Right cardiac atrium (tissue), 5 donors: ENCODE data around the gene APOA5. TPM values are rescaled to one million over a fixed set of nuclear protein-coding genes. Genes with fewer than 3 reads are reported as not detected.
"Not testable (repeated sequence)": the region's sequence is repeated elsewhere in the genome, so short reads cannot be mapped to it uniquely, and the experiment has no call there.

Source experiments
- ATAC-seq, 2 donors: fragments of 200-7000 bp; cut with Tn5 transposase; one replicate each; pipeline versions ENCODE4 v1.8.0 to v1.9.1; 2020; ENCODE audit warnings: moderate library complexity in 2 of 2, mild to moderate bottlenecking in 1 of 2
- DNase-seq, 3 donors: peaks; one replicate each; pipeline ENCODE4 v3.0.0-alpha.2; 2020
- H3K27ac ChIP-seq: one replicate; pipeline ENCODE4 v1.5.1; 2013; ENCODE audit warnings: mild to moderate bottlenecking, low read length, control low read depth, moderate library complexity
- H3K27me3 ChIP-seq: one replicate; pipeline ENCODE4 v1.6.1; 2013; ENCODE audit not compliant: control insufficient read depth, insufficient read depth
- H3K4me1 ChIP-seq: one replicate; pipeline ENCODE4 v1.6.1; 2013; ENCODE audit warnings: low read length; ENCODE audit not compliant: control insufficient read depth, insufficient read depth
- H3K4me3 ChIP-seq: one replicate; pipeline ENCODE4 v1.5.1; 2013; ENCODE audit warnings: low read length, control low read depth
- H3K9me3 ChIP-seq: one replicate; pipeline ENCODE4 v1.6.1; 2013; ENCODE audit warnings: low read length; ENCODE audit not compliant: control insufficient read depth
- WGBS: extraction: QIAGEN DNeasy Blood & Tissue Kit; methylation state at CpG from one replicate; pipeline ENCODE4 v1.1.7; 2013; 5-methylcytosine and 5-hydroxymethylcytosine counted together
- intact Hi-C, 4 donors: fragments of 100-400 bp; cut with DNase I; formaldehyde crosslinking; loops; one replicate each; pipeline versions ENCODE4 v1.11.0 to v1.14.0; 2022 to 2023
- polyA plus RNA-seq: library from polyadenylated mRNA; stranded (reverse); fragments of 200-250 nt; gene quantifications from one replicate; pipeline ENCODE4 v1.2.3, GENCODE V29; 2013
- total RNA-seq, 4 donors: library from RNA; stranded (reverse); fragmentation: NEBNext Ultra II Directional; extraction: Animal tissue kit (Norgen Biotek cat#: 25700); gene quantifications; one replicate each; pipeline ENCODE4 v1.2.1, GENCODE V29; 2021
- donor health status: healthy with polysubstance abuse.
- donor health status: DM: no; HTN: yes; CAD: no.
- donor health status: DM: no; HTN: no; CAD: no.
- donor health status: DM: no; HTN: yes; CAD: no; lungs with severe emphysema.
- donor health status: DM: yes; HTN: yes; CAD: no.

Gene APOA5
- total and polyA plus RNA-seq, 5 donors: not detected

- intact Hi-C loops: not testable (repeated sequence)
Observed at GRCh38 chr11:116756044-116756443, 35.6 kb downstream of the APOA5 start.

DNA sequence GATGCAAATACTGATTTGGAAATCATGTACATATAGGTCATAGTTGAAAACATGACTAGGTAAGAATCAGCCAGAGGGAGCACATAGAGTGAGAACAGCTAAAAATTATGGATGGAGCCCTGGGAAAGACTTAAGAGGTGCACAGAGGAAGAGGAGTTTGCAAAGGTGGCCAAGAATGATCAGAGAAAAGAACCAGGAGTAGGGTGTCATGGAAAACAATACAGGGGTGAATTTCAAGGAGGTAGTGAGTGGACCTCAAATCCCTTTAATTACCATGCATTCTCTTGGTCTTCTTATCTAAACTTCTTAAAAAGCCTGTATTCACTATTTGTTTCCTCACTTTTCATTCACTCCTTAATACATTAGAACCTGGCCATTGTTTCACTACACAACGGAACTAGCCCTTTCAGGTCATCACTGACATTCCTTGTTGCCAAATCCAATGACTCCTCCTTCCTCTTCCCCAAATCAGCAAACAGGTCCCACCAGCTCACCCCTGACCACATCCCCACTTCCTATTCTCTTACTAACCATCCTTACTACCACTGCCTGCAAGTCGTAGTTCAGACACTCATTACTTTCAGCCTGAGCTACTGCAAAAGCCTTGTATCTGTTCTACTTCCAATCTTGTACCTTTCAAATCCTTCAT lies 41.5 kb downstream of the APOA5 start:
- intact Hi-C loops: no loop called here
- H3K27ac ChIP-seq: no peak overlapping the region
- no peaks in the 10 kb centered on the region for H3K27me3 ChIP-seq
- no peaks in the 10 kb centered on the region for H3K9me3 ChIP-seq
- no peak for DNase-seq
- H3K4me1 ChIP-seq: no peaks in the 10 kb centered on the region
- ATAC-seq: no peak
- no peak overlapping the region for H3K4me3 ChIP-seq
- 79% methylated on average over 2 of the region's 2 CpGs for WGBS

More at GRCh38 chr11:116756044-116756443, 35.6 kb downstream of the APOA5 start:
- not testable (repeated sequence) for H3K27ac ChIP-seq, H3K27me3 ChIP-seq, H3K4me1 ChIP-seq, H3K9me3 ChIP-seq, H3K4me3 ChIP-seq, ATAC-seq, DNase-seq
- WGBS: 92% methylated on average over 8 of the region's 8 CpGs

DNA sequence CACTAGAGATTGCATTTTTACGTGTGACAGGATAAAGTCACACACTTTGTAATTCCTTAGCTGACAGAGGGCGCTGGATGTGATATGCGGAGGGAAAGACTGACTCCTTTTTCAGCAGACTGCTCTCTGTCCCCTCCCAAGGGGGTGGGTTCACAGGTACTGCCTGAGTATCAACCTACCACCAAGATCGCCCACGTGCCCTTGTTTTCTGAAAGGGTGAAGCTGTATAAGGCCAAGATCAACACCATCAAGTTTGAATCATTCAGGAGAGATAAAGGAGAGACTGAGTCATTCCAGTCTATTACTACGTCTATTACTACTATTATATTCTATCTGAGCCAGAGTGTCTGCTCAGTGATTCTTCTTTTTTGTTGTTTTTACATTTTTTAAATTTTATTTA lies 49.6 kb downstream of the APOA5 start:
- no peaks in the 10 kb centered on the region for H3K9me3 ChIP-seq
- ATAC-seq: peak in 1 of 2 donors; percentile 23
- 76% methylated on average over 6 of the region's 6 CpGs for WGBS
- no peaks in the 10 kb centered on the region for H3K27me3 ChIP-seq
- H3K4me3 ChIP-seq: no peak overlapping the region
- DNase-seq: no peak
- H3K27ac ChIP-seq: no peak overlapping the region
- H3K4me1 ChIP-seq: peaks cover 2% of the 10 kb centered on the region
- intact Hi-C loops: no loop called here

GRCh38 chr11:116740741-116741140 lies 50.9 kb downstream of the APOA5 start:
- Histone ChIP-seq H3K27me3 (no peaks in the 10 kb centered on the region), H3K4me1 (peaks cover 2% of the 10 kb centered on the region), H3K9me3 (no peaks in the 10 kb centered on the region), H3K27ac (no peak overlapping the region), H3K4me3 (no peak overlapping the region)
- 63% methylated on average over 4 of the region's 4 CpGs for WGBS
- no peak for ATAC-seq
- DNase-seq: no peak
- intact Hi-C loops: no loop called here

Other genes with a start within 250 kb of the APOA5 start
- 1 to 10 TPM; 7.8 to 9.0 (median 8.2) TPM for gene BUD13, start 18.9 kb downstream of the APOA5 start, total RNA-seq
- 5.7 TPM for gene BUD13, start 18.9 kb downstream of the APOA5 start, polyA plus RNA-seq
- gene ZPR1, start 3.9 kb downstream of the APOA5 start, total RNA-seq: 10 to 100 TPM; 17.1 to 30.3 (median 23.7) TPM
- gene ZPR1, start 3.9 kb downstream of the APOA5 start, polyA plus RNA-seq: 9.6 TPM
- not detected for gene APOA4, start 31.4 kb upstream of the APOA5 start, total RNA-seq
- gene APOA4, start 31.4 kb upstream of the APOA5 start, polyA plus RNA-seq: 0.05 TPM
- under 1 TPM in 1 of 4 donors, not detected in 3; 0.72 TPM for gene APOC3, start 38.0 kb upstream of the APOA5 start, total RNA-seq
- gene APOC3, start 38.0 kb upstream of the APOA5 start, polyA plus RNA-seq: not detected
- 10 to 100 TPM in 1 of 4 donors, 1 to 10 TPM in 3; 5.2 to 13.4 (median 5.9) TPM for gene APOA1, start 45.7 kb upstream of the APOA5 start, total RNA-seq
- gene APOA1, start 45.7 kb upstream of the APOA5 start, polyA plus RNA-seq: 43.0 TPM